H1 (cell line): ENCODE measurements around the gene CYP2S1. TPM values are rescaled to one million over a fixed set of nuclear protein-coding genes. Genes with fewer than 3 reads are reported as not detected.
"Not testable (repeated sequence)": the region's sequence is repeated elsewhere in the genome, so short reads cannot be mapped to it uniquely, and the experiment has no call there.

Experiments
- CTCF ChIA-PET: fragments of 300-600 bp; sonication (Branson Sonifier 250); formaldehyde crosslinking; loops from one replicate; lab custom pipeline; 2021; ENCODE audit not compliant: partially characterized antibody; lab: Charles Lee
- POLR2A ChIA-PET: fragments of 300-600 bp; sonication (Branson Sonifier 250); formaldehyde crosslinking; loops from one replicate; lab custom pipeline; 2021; ENCODE audit warnings: inconsistent platforms; ENCODE audit not compliant: partially characterized antibody; lab: Charles Lee
- DNase-seq, 2 experiments: peaks; one replicate each; pipeline versions ENCODE4 v3.0.0 to v3.0.0-alpha.2; 2010 to 2022; ENCODE audit warnings: low spot score in 2 of 2, low read depth in 1 of 2, mixed read lengths in 1 of 2
- FAIRE-seq: peaks from 2 replicates; lab custom pipeline; 2011; peaks lifted over from hg19 to GRCh38; lab: Jason Lieb, UNC
- H2AFZ ChIP-seq: 2 replicates; pipeline ENCODE4 v1.8.1; 2012; ENCODE audit warnings: low read length, inconsistent platforms
- H2AK5ac ChIP-seq: 2 replicates; pipeline ENCODE4 v1.6.1; 2013; ENCODE audit warnings: low read depth, low read length
- H2BK120ac ChIP-seq: replicated peaks from 2 replicates; pipeline ENCODE3; 2013; ENCODE audit warnings: low read depth, low read length, inconsistent platforms
- H2BK12ac ChIP-seq: 2 replicates; pipeline ENCODE4 v1.6.1; 2013; ENCODE audit warnings: low read depth, low read length
- H2BK15ac ChIP-seq: 2 replicates; pipeline ENCODE4 v1.6.1; 2013; ENCODE audit warnings: low read length
- H2BK20ac ChIP-seq: 2 replicates; pipeline ENCODE4 v1.6.1; 2013; ENCODE audit warnings: low read length
- H2BK5ac ChIP-seq: 2 replicates; pipeline ENCODE4 v1.6.1; 2013; ENCODE audit warnings: low read depth, low read length
- H3K14ac ChIP-seq: 2 replicates; pipeline ENCODE4 v1.6.1; 2013; ENCODE audit warnings: inconsistent platforms; ENCODE audit not compliant: insufficient read length
- H3K18ac ChIP-seq: 2 replicates; pipeline ENCODE4 v1.6.1; 2013; ENCODE audit warnings: low read length; ENCODE audit errors: extremely low read depth
- H3K23ac ChIP-seq: 2 replicates; pipeline ENCODE4 v1.6.1; 2013; ENCODE audit warnings: inconsistent platforms; ENCODE audit not compliant: insufficient read length
- H3K23me2 ChIP-seq: 2 replicates; pipeline ENCODE4 v1.6.1; 2013; ENCODE audit warnings: low read depth, low read length
- H3K27ac ChIP-seq: 2 replicates; pipeline ENCODE4 v1.6.1; 2011; ENCODE audit warnings: low read depth, low read length, inconsistent platforms
- H3K27me3 ChIP-seq, 4 experiments: replicated peaks in 1 of 4; 1 replicate in 1 of 4; 2 replicates in 3 of 4; pipeline versions ENCODE4 v1.6.1 to v1.8.1; 2011 to 2013; ENCODE audit warnings: low read length in 3 of 4, mild to moderate bottlenecking in 3 of 4, inconsistent platforms in 2 of 4, mixed read lengths in 2 of 4, moderate library complexity in 1 of 4; ENCODE audit not compliant: control insufficient read depth in 3 of 4, insufficient read depth in 3 of 4; ENCODE audit errors: extremely low read depth in 1 of 4
- H3K36me3 ChIP-seq, 4 experiments: 2 replicates each; pipeline versions ENCODE4 v1.6.1 to v1.8.1; 2011 to 2013; ENCODE audit warnings: mild to moderate bottlenecking in 4 of 4, low read length in 3 of 4, moderate library complexity in 2 of 4, control low read depth in 1 of 4, inconsistent platforms in 1 of 4; ENCODE audit not compliant: insufficient read depth in 4 of 4, control insufficient read depth in 2 of 4
- H3K4ac ChIP-seq: replicated peaks from 2 replicates; pipeline ENCODE3; 2013; ENCODE audit warnings: low read length, low read depth, mixed read lengths, inconsistent platforms; ENCODE audit not compliant: insufficient read length
- H3K4me1 ChIP-seq, 4 experiments: replicated peaks in 1 of 4; 1 replicate in 1 of 4; 2 replicates in 3 of 4; pipeline versions ENCODE4 v1.6.1 to v1.8.1; 2011 to 2013; ENCODE audit warnings: low read length in 3 of 4, inconsistent platforms in 2 of 4, mixed read lengths in 1 of 4; ENCODE audit not compliant: insufficient read depth in 4 of 4, control insufficient read depth in 3 of 4
- H3K4me2 ChIP-seq, 2 experiments: 2 replicates each; pipeline versions ENCODE4 v1.6.1 to v1.8.1; 2011 to 2013; ENCODE audit warnings: low read depth in 2 of 2, low read length in 2 of 2, control low read depth in 1 of 2, inconsistent platforms in 1 of 2, mild to moderate bottlenecking in 1 of 2; ENCODE audit not compliant: insufficient read depth in 1 of 2
- H3K4me3 ChIP-seq, 4 experiments: fragments of 200-600, 300-600 bp in 1 of 4; sonication (generic), shearing (Covaris generic), sonication (Bioruptor Twin) in 1 of 4; 2 replicates each; pipeline versions ENCODE4 v1.5.1 to v1.8.1; 2011 to 2016; ENCODE audit warnings: low read length in 4 of 4, low read depth in 3 of 4, control low read depth in 2 of 4, inconsistent platforms in 2 of 4, mild to moderate bottlenecking in 2 of 4, mixed read lengths in 1 of 4, moderate library complexity in 1 of 4; ENCODE audit not compliant: insufficient read depth in 2 of 4; ENCODE audit errors: extremely low read depth in 1 of 4
- H3K56ac ChIP-seq: replicated peaks from 2 replicates; pipeline ENCODE3; 2013; ENCODE audit warnings: low read depth, mild to moderate bottlenecking, mixed read lengths, low read length, inconsistent platforms; ENCODE audit not compliant: insufficient read length
- H3K79me1 ChIP-seq: 2 replicates; pipeline ENCODE4 v1.6.1; 2013; ENCODE audit warnings: low read depth, low read length, control low read depth
- H3K79me2 ChIP-seq, 2 experiments: 2 replicates each; pipeline versions ENCODE4 v1.6.1 to v1.8.1; 2012 to 2013; ENCODE audit warnings: low read length in 2 of 2, mild to moderate bottlenecking in 2 of 2, inconsistent platforms in 1 of 2; ENCODE audit not compliant: insufficient read depth in 2 of 2, control insufficient read depth in 1 of 2
- H3K9ac ChIP-seq, 4 experiments: replicated peaks in 1 of 4; 1 replicate in 1 of 4; 2 replicates in 3 of 4; pipeline versions ENCODE4 v1.6.1 to v1.8.1; 2011 to 2013; ENCODE audit warnings: low read depth in 3 of 4, low read length in 3 of 4, control low read depth in 2 of 4, mild to moderate bottlenecking in 2 of 4, moderate library complexity in 2 of 4, inconsistent platforms in 1 of 4; ENCODE audit errors: extremely low read depth in 1 of 4
- H3K9me3 ChIP-seq, 2 experiments: 2 replicates each; pipeline versions ENCODE4 v1.6.1 to v1.8.1; 2012 to 2013; ENCODE audit warnings: mild to moderate bottlenecking in 2 of 2, moderate library complexity in 2 of 2, control low read depth in 1 of 2, inconsistent platforms in 1 of 2, low read depth in 1 of 2, low read length in 1 of 2, mixed read lengths in 1 of 2; ENCODE audit not compliant: insufficient read depth in 2 of 2
- H4K20me1 ChIP-seq, 2 experiments: replicated peaks in 1 of 2; 2 replicates each; pipeline versions ENCODE3 to v1.8.1; 2011 to 2013; ENCODE audit warnings: inconsistent platforms in 2 of 2, low read length in 2 of 2, mild to moderate bottlenecking in 1 of 2; ENCODE audit not compliant: insufficient read depth in 2 of 2, control insufficient read depth in 1 of 2
- H4K5ac ChIP-seq: 2 replicates; pipeline ENCODE4 v1.6.1; 2013; ENCODE audit warnings: low read length, low read depth, mixed read lengths, inconsistent platforms; ENCODE audit not compliant: insufficient read length
- H4K8ac ChIP-seq: 2 replicates; pipeline ENCODE4 v1.8.0; 2013; ENCODE audit warnings: mild to moderate bottlenecking, moderate library complexity, low read length, inconsistent platforms; ENCODE audit not compliant: insufficient read depth; ENCODE audit errors: extremely low read depth
- H4K91ac ChIP-seq: replicated peaks from 2 replicates; pipeline ENCODE3; 2013; ENCODE audit warnings: low read length, mixed read lengths, inconsistent platforms; ENCODE audit not compliant: insufficient read length
- WGBS, 2 experiments: shearing (Covaris generic) in 1 of 2; methylation state at CpG; one replicate each; pipeline versions ENCODE4 v1.1.6 to v1.1.7; 2013 to 2015; ENCODE audit warnings: low lambda C conversion rate in 2 of 2, mixed read lengths in 2 of 2, inconsistent platforms in 1 of 2, low coverage in 1 of 2, missing lambda C conversion rate in 1 of 2; ENCODE audit not compliant: insufficient replicate concordance in 2 of 2, insufficient coverage in 1 of 2, insufficient read length in 1 of 2; ENCODE audit errors: extremely low coverage in 1 of 2, missing lambda C conversion rate in 1 of 2; 5-methylcytosine and 5-hydroxymethylcytosine counted together
- polyA plus RNA-seq, 7 experiments: library from polyadenylated mRNA; depleted of rRNA in 3 of 7; stranded (reverse) in 5 of 7; unstranded in 2 of 7; fragments of >200 nt in 5 of 7; fragments of 200-250 nt in 2 of 7; gene quantifications; 1 replicate in 5 of 7; 2 replicates in 1 of 7; 4 replicates in 1 of 7; pipeline versions ENCODE4 v1.2.1 to v1.2.3, GENCODE V29; 2011 to 2013; ENCODE audit warnings: missing spikeins in 2 of 7, mixed read lengths in 2 of 7
- total RNA-seq: library from RNA; stranded (reverse); fragmentation: NEBNext Ultra II Directional; extraction: Animal tissue kit (Norgen Biotek cat#: 25700); gene quantifications from 2 replicates; pipeline ENCODE4 v1.2.1, GENCODE V29; 2021

CYP2S1 gene
- total and polyA plus RNA-seq, 2 of the 8 experiments (the other 6 are each of a cell fraction or from before 2014, with no cell fraction given): 97.9 to 245 TPM

- not testable (repeated sequence) for DNase-seq, H3K27me3 ChIP-seq, H3K23ac ChIP-seq, H3K9me3 ChIP-seq, FAIRE-seq, H3K4me2 ChIP-seq, H4K5ac ChIP-seq, H3K79me2 ChIP-seq, H3K14ac ChIP-seq, H3K4ac ChIP-seq, H4K8ac ChIP-seq, H3K79me1 ChIP-seq, H2AFZ ChIP-seq, H3K56ac ChIP-seq, H2BK120ac ChIP-seq, H3K27ac ChIP-seq, H3K18ac ChIP-seq, H2BK20ac ChIP-seq, H4K91ac ChIP-seq, H3K4me3 ChIP-seq, H3K9ac ChIP-seq
- Histone ChIP-seq H4K20me1 (peaks cover 0 to 11% of the 10 kb centered on the region in 2 experiments), H2BK12ac (peak overlapping the region; percentile 78), H2BK15ac (peak overlapping the region; percentile 54; the same call in 1 of the 2 replicates), H2AK5ac (peak overlapping the region; percentile 99; the same call in 1 of the 2 replicates), H2BK5ac (0 out of 2 replicates have a peak overlapping the region, but pooled peaks have one; percentile 54), H3K4me1 (peaks cover 8 to 16% (median 11%) of the 10 kb centered on the region in 4 experiments), H3K36me3 (peaks cover 0 to 17% (median 1%) of the 10 kb centered on the region in 4 experiments; a peak in 4 of 8 replicates), H3K23me2 (peaks cover 16% of the 10 kb centered on the region)
- CTCF ChIA-PET: interaction anchor here (1.3 to 1.7 kb wide), 2 partner anchors 32 to 33 kb away, joined by 5 to 7 read pairs; no protein-coding TSS in a partner anchor
- POLR2A ChIA-PET: interaction anchor here (0.9 to 1.7 kb wide), 7 partner anchors 8 to 79 kb away, joined by 3 to 4 read pairs (median 4); partner anchors contain the start of gene AXL
- WGBS, 2 experiments: 96% methylated on average over 5 of the region's 5 CpGs; no CpG with 5 or more reads in 1 of the 2 experiments
Observed at GRCh38 chr19:41229338-41229737, 36.3 kb downstream of the CYP2S1 start.
